Right forelimb (tissue), 1 donor: Measurements from ENCODE around the gene SEMA4C.

ENCODE experiments used
- DNase-seq: peaks from one replicate; pipeline ENCODE4 v3.0.0-alpha.2; 2018

SEMA4C gene

GRCh38 chr2:96841701-96842495 is 28.0 kb downstream of the SEMA4C start:
- no peak for DNase-seq

GRCh38 chr2:96839875-96840850 is 29.7 kb downstream of the SEMA4C start:
- DNase-seq = no peak

- DNase-seq = no peak
These were observed 30.5 kb downstream of the SEMA4C start for GRCh38 chr2:96839293-96839874.

- no peak for DNase-seq
These were observed 31.3 kb downstream of the SEMA4C start for GRCh38 chr2:96838345-96839292.

GRCh38 chr2:96837575-96837974 is 32.3 kb downstream of the SEMA4C start:
- no peak for DNase-seq

GRCh38 chr2:96835830-96836229 is 34.0 kb downstream of the SEMA4C start:
- DNase-seq = no peak

GRCh38 chr2:96832754-96833507 is 36.9 kb downstream of the SEMA4C start:
- DNase-seq = peak; percentile 64

- DNase-seq = no peak
These were observed 37.5 kb downstream of the SEMA4C start for GRCh38 chr2:96832408-96832753.

GRCh38 chr2:96831679-96832078 is 38.2 kb downstream of the SEMA4C start:
- DNase-seq = no peak

GRCh38 chr2:96830044-96830562 is 39.8 kb downstream of the SEMA4C start:
- DNase-seq = no peak

GRCh38 chr2:96828874-96829273 is 41.0 kb downstream of the SEMA4C start:
- DNase-seq = no peak

GRCh38 chr2:96828436-96828835 is 41.4 kb downstream of the SEMA4C start:
- no peak for DNase-seq

- no peak for DNase-seq
These were observed 43.2 kb downstream of the SEMA4C start for GRCh38 chr2:96826546-96827278.

- no peak for DNase-seq
These were observed 44.8 kb downstream of the SEMA4C start for GRCh38 chr2:96825057-96825456.

- no peak for DNase-seq
These were observed 45.6 kb downstream of the SEMA4C start for GRCh38 chr2:96824079-96824870.

GRCh38 chr2:96823198-96823597 is 46.7 kb downstream of the SEMA4C start:
- DNase-seq = no peak

GRCh38 chr2:96822786-96823185 is 47.1 kb downstream of the SEMA4C start:
- DNase-seq = no peak

GRCh38 chr2:96821113-96821675 is 48.7 kb downstream of the SEMA4C start:
- no peak for DNase-seq

- DNase-seq = no peak
These were observed 49.9 kb downstream of the SEMA4C start for GRCh38 chr2:96819876-96820511.
